ENCODE measurements around the gene NBEAL1. TPM values are rescaled to one million over a fixed set of nuclear protein-coding genes. Genes with fewer than 3 reads are reported as not detected.
"Not testable (repeated sequence)": the region's sequence is repeated elsewhere in the genome, so short reads cannot be mapped to it uniquely, and the experiment has no call there.

The NBEAL1 gene
- total and polyA plus RNA-seq, 7 donors = 2.3 to 14.7 (median 8.7) TPM

GRCh38 chr2:202982779-202983491 lies 31.7 kb upstream of the NBEAL1 start:
- no peaks in the 10 kb centered on the region for H3K9me3 ChIP-seq
- no peak overlapping the region for H3K4me3 ChIP-seq
- 94 to 97% (median 95%) methylated on average over 3 of the region's 3 CpGs for WGBS, 3 donors
- TF ChIP-seq, protein P1, sequence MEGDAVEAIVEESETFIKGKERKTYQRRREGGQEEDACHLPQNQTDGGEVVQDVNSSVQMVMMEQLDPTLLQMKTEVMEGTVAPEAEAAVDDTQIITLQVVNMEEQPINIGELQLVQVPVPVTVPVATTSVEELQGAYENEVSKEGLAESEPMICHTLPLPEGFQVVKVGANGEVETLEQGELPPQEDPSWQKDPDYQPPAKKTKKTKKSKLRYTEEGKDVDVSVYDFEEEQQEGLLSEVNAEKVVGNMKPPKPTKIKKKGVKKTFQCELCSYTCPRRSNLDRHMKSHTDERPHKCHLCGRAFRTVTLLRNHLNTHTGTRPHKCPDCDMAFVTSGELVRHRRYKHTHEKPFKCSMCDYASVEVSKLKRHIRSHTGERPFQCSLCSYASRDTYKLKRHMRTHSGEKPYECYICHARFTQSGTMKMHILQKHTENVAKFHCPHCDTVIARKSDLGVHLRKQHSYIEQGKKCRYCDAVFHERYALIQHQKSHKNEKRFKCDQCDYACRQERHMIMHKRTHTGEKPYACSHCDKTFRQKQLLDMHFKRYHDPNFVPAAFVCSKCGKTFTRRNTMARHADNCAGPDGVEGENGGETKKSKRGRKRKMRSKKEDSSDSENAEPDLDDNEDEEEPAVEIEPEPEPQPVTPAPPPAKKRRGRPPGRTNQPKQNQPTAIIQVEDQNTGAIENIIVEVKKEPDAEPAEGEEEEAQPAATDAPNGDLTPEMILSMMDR (IDR thresholded peaks at IDR 0.05) = no peak
- no peak for DNase-seq
- ATAC-seq = no peak
- no peaks in the 10 kb centered on the region for H3K27me3 ChIP-seq (ENCODE audit: insufficient read depth in 3 of 3, low read length in 2 of 3)
- H3K4me1 ChIP-seq = no peaks in the 10 kb centered on the region
- intact Hi-C loops (cut with DNase I) = loop anchor here in 1 of 2 donors (10.0 kb wide), 1 partner anchor 152 kb away; no protein-coding TSS in a partner anchor
- H3K36me3 ChIP-seq (ENCODE audit: insufficient read depth in 1 of 2, low read depth in 1 of 2) = peaks cover 0 to 60% of the 10 kb centered on the region in 2 donors
- no peak overlapping the region for H3K27ac ChIP-seq

- H3K4me1 ChIP-seq = no peaks in the 10 kb centered on the region
- no peak overlapping the region for H3K4me3 ChIP-seq
- WGBS, 3 donors = 97 to 100% (median 98%) methylated on average over 1 of the region's 1 CpG
- DNase-seq (no peak), ATAC-seq (no peak)
- no peaks in the 10 kb centered on the region for H3K9me3 ChIP-seq
- intact Hi-C loops (cut with DNase I) = loop anchor here (10.0 kb wide), 2 partner anchors 145 kb away; no protein-coding TSS in a partner anchor
- peaks cover 0 to 5% of the 10 kb centered on the region in 2 donors for H3K36me3 ChIP-seq (ENCODE audit: insufficient read depth in 1 of 2, low read depth in 1 of 2)
- TF ChIP-seq, protein P1 (IDR thresholded peaks at IDR 0.05) = no peak
- no peaks in the 10 kb centered on the region for H3K27me3 ChIP-seq (ENCODE audit: insufficient read depth in 3 of 3, low read length in 2 of 3)
- H3K27ac ChIP-seq = no peak overlapping the region
These were observed 24.9 kb upstream of the NBEAL1 start for GRCh38 chr2:202989749-202990148.

DNA sequence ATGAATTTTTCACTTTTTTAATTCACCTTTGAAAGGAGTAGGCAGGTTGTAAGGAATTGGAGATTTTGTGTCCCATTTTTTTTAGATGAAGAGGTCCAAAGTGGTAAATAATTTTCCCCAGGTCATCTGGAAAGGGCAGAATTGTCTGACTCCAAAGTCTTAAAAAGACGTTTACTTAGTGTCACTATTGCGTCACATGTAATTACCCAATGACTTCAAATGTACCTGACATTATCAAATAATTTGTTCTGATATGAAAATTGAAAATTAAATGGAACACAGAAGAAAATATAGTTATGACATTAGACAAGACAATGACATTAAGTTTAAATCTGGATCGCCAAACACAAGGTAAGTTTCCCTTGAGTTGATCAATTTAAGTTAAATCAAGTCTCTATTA lies 24.2 kb upstream of the NBEAL1 start:
- 92 to 94% (median 93%) methylated on average over 3 of the region's 3 CpGs for WGBS, 3 donors
- ATAC-seq = no peak
- TF ChIP-seq, protein P1 (IDR thresholded peaks at IDR 0.05) = no peak
- H3K4me1 ChIP-seq = no peaks in the 10 kb centered on the region
- DNase-seq = no peak
- no peak overlapping the region for H3K4me3 ChIP-seq
- H3K27ac ChIP-seq = no peak overlapping the region
- peaks cover 0 to 5% of the 10 kb centered on the region in 2 donors for H3K36me3 ChIP-seq (ENCODE audit: insufficient read depth in 1 of 2, low read depth in 1 of 2)
- intact Hi-C loops (cut with DNase I) = loop anchor here in 1 of 2 donors (10.0 kb wide), 1 partner anchor 146 kb away; no protein-coding TSS in a partner anchor
- no peaks in the 10 kb centered on the region for H3K27me3 ChIP-seq (ENCODE audit: insufficient read depth in 3 of 3, low read length in 2 of 3)
- no peaks in the 10 kb centered on the region for H3K9me3 ChIP-seq

DNA sequence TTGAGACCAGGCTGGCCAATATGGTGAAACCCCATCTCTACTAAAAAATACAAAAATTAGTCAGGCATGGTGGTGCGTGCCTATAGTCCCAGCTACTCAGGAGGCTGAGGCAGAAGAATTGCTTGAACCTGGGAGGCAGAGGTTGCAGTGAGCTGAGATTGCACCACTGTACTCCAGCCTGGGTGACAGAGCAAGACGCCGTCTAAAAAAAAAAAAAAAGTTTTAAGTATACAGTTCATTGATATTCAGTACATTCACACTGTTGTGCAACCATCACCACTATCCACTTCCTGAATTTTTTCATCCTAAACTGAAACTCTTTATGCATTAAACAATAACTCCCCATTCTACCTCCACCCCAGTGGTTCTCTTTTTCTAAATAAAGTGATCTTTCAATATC lies 17.6 kb upstream of the NBEAL1 start:
- not testable (repeated sequence) for ATAC-seq; H3K4me3 ChIP-seq; H3K27me3 ChIP-seq (ENCODE audit: insufficient read depth in 3 of 3, low read length in 2 of 3); DNase-seq; H3K36me3 ChIP-seq (ENCODE audit: insufficient read depth in 1 of 2, low read depth in 1 of 2); H3K27ac ChIP-seq; H3K4me1 ChIP-seq; H3K9me3 ChIP-seq
- 61 to 71% (median 63%) methylated on average over 3 of the region's 3 CpGs for WGBS, 3 donors
- intact Hi-C loops (cut with DNase I) = loop anchor here in 1 of 2 donors (10.0 kb wide), 1 partner anchor 152 kb away; no protein-coding TSS in a partner anchor

GRCh38 chr2:203002054-203002821 lies 12.4 kb upstream of the NBEAL1 start:
- no peaks in the 10 kb centered on the region for H3K4me1 ChIP-seq
- TF ChIP-seq, protein P1 (IDR thresholded peaks at IDR 0.05) = no peak
- no peaks in the 10 kb centered on the region for H3K9me3 ChIP-seq
- no peak overlapping the region for H3K4me3 ChIP-seq
- intact Hi-C loops (cut with DNase I) = no loop called here
- 91 to 94% (median 92%) methylated on average over 3 of the region's 3 CpGs for WGBS, 3 donors
- H3K27ac ChIP-seq = no peak overlapping the region
- no peaks in the 10 kb centered on the region for H3K27me3 ChIP-seq (ENCODE audit: insufficient read depth in 3 of 3, low read length in 2 of 3)
- ATAC-seq (no peak), DNase-seq (no peak)
- H3K36me3 ChIP-seq (ENCODE audit: insufficient read depth in 1 of 2, low read depth in 1 of 2) = no peaks in the 10 kb centered on the region

Data from psoas muscle (tissue), 8 donors.